ENCODE data around the gene DESI1. TPM values are rescaled to one million over a fixed set of nuclear protein-coding genes. Genes with fewer than 3 reads are reported as not detected.

The DESI1 gene
- total and polyA plus RNA-seq, 2 of the 13 experiments (the other 11 are each of a cell fraction or from before 2014, with no cell fraction given), result 21.6 to 29.2 TPM

DNA sequence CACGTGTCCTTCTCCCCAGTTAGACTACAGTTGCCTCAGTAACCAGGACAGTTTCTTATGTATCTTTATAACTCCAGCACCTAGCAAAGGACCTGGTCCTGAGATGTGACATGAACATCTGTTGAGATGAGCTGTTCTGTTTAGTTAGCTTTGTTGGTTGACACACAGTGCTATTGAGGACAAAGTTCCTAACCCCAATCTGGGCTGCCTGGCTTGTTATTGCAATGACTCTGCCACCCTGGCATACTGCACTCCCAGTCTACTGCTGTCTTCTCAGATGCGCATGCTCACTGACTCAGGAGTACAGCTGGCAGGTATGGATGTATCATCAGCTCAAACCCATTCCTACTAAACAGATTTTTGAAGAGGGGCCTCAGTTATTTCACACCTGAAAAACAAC, 7.4 kb downstream of the DESI1 start:
- Histone ChIP-seq H3K4me1 (ENCODE audit: insufficient read depth, low read length) (peaks cover 53% of the 10 kb centered on the region), H3K27ac (ENCODE audit: extremely low read length, insufficient read depth, low read length) (peak overlapping the region; percentile 17), H2AFZ (ENCODE audit: low read length) (no peak overlapping the region), H3K79me2 (ENCODE audit: insufficient read depth, low read length) (peaks cover 3% of the 10 kb centered on the region), H3K27me3 (ENCODE audit: control insufficient read depth in 1 of 2, insufficient read depth in 2 of 2, low read length in 2 of 2) (no peaks in the 10 kb centered on the region), H3K4me2 (ENCODE audit: low read depth, low read length) (peak overlapping the region; percentile 25; the same call in 1 of the 2 replicates), H3K4me3 (replicated peaks in 1 of 3; ENCODE audit: insufficient read depth in 1 of 3, low read depth in 2 of 3, low read length in 3 of 3) (no peak overlapping the region), H3K9ac (ENCODE audit: insufficient read depth, low read depth, low read length) (no peak overlapping the region), H3K9me3 (ENCODE audit: low read length) (no peaks in the 10 kb centered on the region), H4K20me1 (ENCODE audit: insufficient read depth, low read length) (no peaks in the 10 kb centered on the region), H3K36me3 (replicated peaks in 1 of 2; ENCODE audit: control insufficient read depth in 1 of 2, insufficient read depth in 2 of 2, low read length in 2 of 2) (no peaks in the 10 kb centered on the region)
- 71% methylated on average over 2 of the region's 2 CpGs for WGBS (ENCODE audit: low lambda C conversion rate)
- peak; percentile 87 for ATAC-seq
- intact Hi-C loops (cut with micrococcal nuclease; ENCODE audit: unreplicated experiment), result no loop called here
- BruUV-seq (replicated peaks), result no TSS peak
- ChIA-PET CTCF (ENCODE audit: low intra/inter-chr PET ratio, low total read pairs) (interaction anchor here (1.0 kb wide), 1 partner anchor 36 kb away, joined by 3 read pairs; no protein-coding TSS in a partner anchor), POLR2A (interaction anchor here (0.5 to 1.5 kb wide), 5 partner anchors 8 to 71 kb away, joined by 3 to 7 read pairs (median 6); partner anchors contain the start of genes DESI1, PMM1 and XRCC6)
- peak; percentile 41 for DNase-seq (ENCODE audit: low spot score)
- peak; percentile 36 for FAIRE-seq
- in situ Hi-C loops (cut with HindIII; ENCODE audit: extremely low pct_ligation_motif_present, low pct_unique_long_range_greater_than_20kb), result no loop called here
- TF ChIP-seq AGO2 (optimal IDR thresholded peaks at IDR 0.05; ENCODE audit: low read depth, low read length) (no peak), SALL1 (CRISPR knock-in tag; IDR thresholded peaks at IDR 0.05) (0 out of 2 replicates have a peak, but pooled peaks have one; percentile 15), CEBPB (IDR thresholded peaks at IDR 0.05; ENCODE audit: borderline replicate concordance, low read depth, low read length) (peak; percentile 3; the same call in 1 of the 2 replicates), PPARG (CRISPR knock-in tag; conservative IDR thresholded peaks at IDR 0.05) (peak; percentile 26; the same call in 1 of the 2 replicates), MXI1 (IDR thresholded peaks at IDR 0.05; ENCODE audit: borderline replicate concordance, low read depth, low read length) (peak; percentile 47; the same call in 1 of the 3 replicates), ZNF225 (CRISPR knock-in tag; IDR thresholded peaks at IDR 0.05) (no peak), NFIB (CRISPR knock-in tag; IDR thresholded peaks at IDR 0.05; ENCODE audit: borderline replicate concordance) (no peak), POLR2AphosphoS5 (IDR thresholded peaks at IDR 0.05; ENCODE audit: low read depth, low read length) (peak; percentile 33; the same call in 1 of the 2 replicates), CEBPG (CRISPR knock-in tag; IDR thresholded peaks at IDR 0.05) (peak; percentile 28; the same call in 1 of the 2 replicates), RARA (CRISPR knock-in tag; IDR thresholded peaks at IDR 0.05) (0 out of 2 replicates have a peak, but pooled peaks have one; percentile 23), SAP130 (CRISPR knock-in tag; IDR thresholded peaks at IDR 0.05; ENCODE audit: low read depth) (peak; percentile 38; the same call in 1 of the 2 replicates), HNF4A (CRISPR knock-in tag; IDR thresholded peaks at IDR 0.05) (peak; percentile 34)
- TF ChIP-seq, protein P1, sequence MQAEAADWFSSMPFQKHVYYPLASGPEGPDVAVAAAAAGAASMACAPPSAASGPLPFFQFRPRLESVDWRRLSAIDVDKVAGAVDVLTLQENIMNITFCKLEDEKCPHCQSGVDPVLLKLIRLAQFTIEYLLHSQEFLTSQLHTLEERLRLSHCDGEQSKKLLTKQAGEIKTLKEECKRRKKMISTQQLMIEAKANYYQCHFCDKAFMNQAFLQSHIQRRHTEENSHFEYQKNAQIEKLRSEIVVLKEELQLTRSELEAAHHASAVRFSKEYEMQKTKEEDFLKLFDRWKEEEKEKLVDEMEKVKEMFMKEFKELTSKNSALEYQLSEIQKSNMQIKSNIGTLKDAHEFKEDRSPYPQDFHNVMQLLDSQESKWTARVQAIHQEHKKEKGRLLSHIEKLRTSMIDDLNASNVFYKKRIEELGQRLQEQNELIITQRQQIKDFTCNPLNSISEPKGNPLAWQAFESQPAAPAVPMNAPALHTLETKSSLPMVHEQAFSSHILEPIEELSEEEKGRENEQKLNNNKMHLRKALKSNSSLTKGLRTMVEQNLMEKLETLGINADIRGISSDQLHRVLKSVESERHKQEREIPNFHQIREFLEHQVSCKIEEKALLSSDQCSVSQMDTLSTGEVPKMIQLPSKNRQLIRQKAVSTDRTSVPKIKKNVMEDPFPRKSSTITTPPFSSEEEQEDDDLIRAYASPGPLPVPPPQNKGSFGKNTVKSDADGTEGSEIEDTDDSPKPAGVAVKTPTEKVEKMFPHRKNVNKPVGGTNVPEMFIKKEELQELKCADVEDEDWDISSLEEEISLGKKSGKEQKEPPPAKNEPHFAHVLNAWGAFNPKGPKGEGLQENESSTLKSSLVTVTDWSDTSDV (CRISPR knock-in tag; IDR thresholded peaks at IDR 0.05), result no peak
- TF ChIP-seq, protein P2, sequence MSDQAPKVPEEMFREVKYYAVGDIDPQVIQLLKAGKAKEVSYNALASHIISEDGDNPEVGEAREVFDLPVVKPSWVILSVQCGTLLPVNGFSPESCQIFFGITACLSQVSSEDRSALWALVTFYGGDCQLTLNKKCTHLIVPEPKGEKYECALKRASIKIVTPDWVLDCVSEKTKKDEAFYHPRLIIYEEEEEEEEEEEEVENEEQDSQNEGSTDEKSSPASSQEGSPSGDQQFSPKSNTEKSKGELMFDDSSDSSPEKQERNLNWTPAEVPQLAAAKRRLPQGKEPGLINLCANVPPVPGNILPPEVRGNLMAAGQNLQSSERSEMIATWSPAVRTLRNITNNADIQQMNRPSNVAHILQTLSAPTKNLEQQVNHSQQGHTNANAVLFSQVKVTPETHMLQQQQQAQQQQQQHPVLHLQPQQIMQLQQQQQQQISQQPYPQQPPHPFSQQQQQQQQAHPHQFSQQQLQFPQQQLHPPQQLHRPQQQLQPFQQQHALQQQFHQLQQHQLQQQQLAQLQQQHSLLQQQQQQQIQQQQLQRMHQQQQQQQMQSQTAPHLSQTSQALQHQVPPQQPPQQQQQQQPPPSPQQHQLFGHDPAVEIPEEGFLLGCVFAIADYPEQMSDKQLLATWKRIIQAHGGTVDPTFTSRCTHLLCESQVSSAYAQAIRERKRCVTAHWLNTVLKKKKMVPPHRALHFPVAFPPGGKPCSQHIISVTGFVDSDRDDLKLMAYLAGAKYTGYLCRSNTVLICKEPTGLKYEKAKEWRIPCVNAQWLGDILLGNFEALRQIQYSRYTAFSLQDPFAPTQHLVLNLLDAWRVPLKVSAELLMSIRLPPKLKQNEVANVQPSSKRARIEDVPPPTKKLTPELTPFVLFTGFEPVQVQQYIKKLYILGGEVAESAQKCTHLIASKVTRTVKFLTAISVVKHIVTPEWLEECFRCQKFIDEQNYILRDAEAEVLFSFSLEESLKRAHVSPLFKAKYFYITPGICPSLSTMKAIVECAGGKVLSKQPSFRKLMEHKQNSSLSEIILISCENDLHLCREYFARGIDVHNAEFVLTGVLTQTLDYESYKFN (CRISPR knock-in tag; conservative IDR thresholded peaks at IDR 0.05), result 0 out of 2 replicates have a peak, but pooled peaks have one; percentile 28
- TF ChIP-seq, protein P3, sequence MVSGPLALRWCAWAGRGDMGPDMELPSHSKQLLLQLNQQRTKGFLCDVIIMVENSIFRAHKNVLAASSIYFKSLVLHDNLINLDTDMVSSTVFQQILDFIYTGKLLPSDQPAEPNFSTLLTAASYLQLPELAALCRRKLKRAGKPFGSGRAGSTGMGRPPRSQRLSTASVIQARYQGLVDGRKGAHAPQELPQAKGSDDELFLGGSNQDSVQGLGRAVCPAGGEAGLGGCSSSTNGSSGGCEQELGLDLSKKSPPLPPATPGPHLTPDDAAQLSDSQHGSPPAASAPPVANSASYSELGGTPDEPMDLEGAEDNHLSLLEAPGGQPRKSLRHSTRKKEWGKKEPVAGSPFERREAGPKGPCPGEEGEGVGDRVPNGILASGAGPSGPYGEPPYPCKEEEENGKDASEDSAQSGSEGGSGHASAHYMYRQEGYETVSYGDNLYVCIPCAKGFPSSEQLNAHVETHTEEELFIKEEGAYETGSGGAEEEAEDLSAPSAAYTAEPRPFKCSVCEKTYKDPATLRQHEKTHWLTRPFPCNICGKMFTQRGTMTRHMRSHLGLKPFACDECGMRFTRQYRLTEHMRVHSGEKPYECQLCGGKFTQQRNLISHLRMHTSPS (CRISPR knock-in tag; IDR thresholded peaks at IDR 0.05; ENCODE audit: low read depth), result peak; percentile 70; the same call in 1 of the 2 replicates

All from HepG2 (cell line).